ENCODE measurements around the gene ZNF564.
"Not testable (repeated sequence)": the region's sequence is repeated elsewhere in the genome, so short reads cannot be mapped to it uniquely, and the experiment has no call there.

Gene ZNF564

GRCh38 chr19:12551060-12551832 is at the start of gene ZNF564:
TSS of gene ZNF564 (minus strand) at chr19:12551482. CDS start at chr19:12551332, 150 bp downstream.
- peak; percentile 95 for DNase-seq

- no peak for DNase-seq
Measured at GRCh38 chr19:12597594-12597993, 46.3 kb upstream of the ZNF564 start.

- DNase-seq = no peak
Measured at GRCh38 chr19:12596927-12597548, 45.8 kb upstream of the ZNF564 start.

DNA sequence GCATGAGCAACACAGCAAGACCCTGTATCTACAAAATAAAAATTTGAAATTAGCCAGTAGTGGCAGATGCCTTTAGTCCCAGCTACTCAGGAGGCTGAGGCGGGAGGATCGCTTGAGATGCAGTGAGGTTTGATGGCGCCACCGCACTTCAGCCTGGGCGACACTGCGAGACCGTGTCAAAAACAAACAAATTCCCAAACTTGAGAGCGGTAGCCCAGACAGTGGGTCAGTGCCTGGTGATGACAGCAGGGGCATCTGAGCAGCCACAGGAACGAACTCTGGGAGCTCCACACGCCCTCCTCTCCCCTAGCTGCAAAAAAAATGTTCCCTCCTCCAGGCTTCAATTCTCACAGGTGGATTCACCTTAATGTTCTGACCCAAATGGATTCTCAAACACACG is 45.2 kb upstream of the ZNF564 start:
- DNase-seq = no peak

DNA sequence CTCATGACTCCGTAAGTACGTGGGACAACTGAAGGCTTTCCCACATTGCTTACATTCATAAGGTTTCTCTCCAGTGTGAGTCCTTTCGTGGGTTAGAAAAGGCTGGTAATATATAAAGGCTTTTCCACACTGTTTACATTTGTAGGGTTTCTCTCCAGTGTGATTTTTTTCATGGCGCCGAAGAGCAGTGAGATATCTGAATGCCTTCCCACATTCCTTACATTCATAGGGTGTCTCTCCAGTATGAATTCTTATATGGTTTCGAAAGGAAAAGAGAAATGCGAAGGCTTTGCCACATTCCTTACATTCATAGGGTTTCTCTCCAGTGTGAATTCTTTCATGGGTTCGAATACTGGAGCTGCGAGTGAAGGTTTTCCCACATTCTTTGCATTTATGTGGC is 29.8 kb upstream of the ZNF564 start:
- no peak for DNase-seq

- DNase-seq = no peak
Measured at GRCh38 chr19:12580180-12580694, 29.0 kb upstream of the ZNF564 start.

- no peak for DNase-seq
Measured at GRCh38 chr19:12578641-12579040, 27.4 kb upstream of the ZNF564 start.

GRCh38 chr19:12574036-12574435 is 22.8 kb upstream of the ZNF564 start:
- DNase-seq = no peak

DNA sequence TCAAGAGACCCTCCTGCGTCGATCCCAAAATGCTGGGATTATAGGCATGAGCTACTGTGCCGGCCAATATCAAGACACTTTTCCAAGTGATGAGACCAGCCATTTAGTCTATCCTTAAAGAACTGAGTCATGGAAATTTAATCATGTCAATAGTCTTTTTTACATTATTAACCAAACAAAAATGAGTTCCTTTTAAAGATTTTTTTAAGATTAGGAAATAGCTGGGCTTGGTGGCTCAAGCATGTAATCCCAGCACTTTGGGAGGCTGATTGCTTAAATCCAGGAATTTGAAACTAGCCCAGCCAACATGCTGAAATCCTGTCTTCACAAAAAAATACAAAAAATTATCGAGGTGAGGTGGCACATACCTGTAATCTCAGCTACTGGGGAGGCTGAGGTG is 16.7 kb upstream of the ZNF564 start:
- no peak for DNase-seq

DNA sequence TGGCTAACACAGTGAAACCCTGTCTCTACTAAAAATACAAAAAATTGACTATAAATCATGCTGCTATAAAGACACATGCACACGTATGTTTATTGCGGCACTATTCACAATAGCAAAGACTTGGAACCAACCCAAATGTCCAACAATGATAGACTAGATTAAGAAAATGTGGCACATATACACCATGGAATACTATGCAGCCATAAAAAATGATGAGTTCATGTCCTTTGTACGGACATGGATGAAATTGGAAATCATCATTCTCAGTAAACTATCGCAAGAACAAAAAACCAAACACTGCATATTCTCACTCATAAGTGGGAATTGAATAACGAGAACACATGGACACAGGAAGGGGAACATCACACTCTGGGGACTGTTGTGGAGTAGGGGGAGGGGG is 15.1 kb upstream of the ZNF564 start:
- DNase-seq = not testable (repeated sequence)

GRCh38 chr19:12564016-12564664 is 12.9 kb upstream of the ZNF564 start:
- peak; percentile 94 for DNase-seq

- DNase-seq = no peak
Measured at GRCh38 chr19:12555456-12555930, 4.2 kb upstream of the ZNF564 start.

DNA sequence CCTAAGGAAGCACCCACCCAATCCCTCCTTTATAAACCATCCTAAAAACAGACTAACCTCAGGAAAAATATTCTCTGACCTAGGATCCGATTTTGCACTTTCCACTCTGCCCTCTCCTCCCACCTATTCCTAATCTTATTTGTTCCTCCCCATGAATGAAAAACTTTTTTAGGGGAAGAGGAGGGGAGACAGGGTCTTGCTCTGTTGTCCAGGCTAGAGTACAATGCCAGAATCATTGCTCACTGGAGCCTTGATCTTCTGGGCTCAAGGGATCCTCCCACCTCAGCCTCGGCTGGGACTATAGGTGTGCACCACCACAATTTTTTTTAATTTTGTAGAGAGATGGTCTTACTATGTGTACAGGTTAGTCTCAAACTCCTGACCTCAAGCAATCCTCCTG is 4.4 kb downstream of the ZNF564 start:
- no peak for DNase-seq

GRCh38 chr19:12546068-12546467 is 5.2 kb downstream of the ZNF564 start:
- DNase-seq = no peak

GRCh38 chr19:12545267-12545666 is 6.0 kb downstream of the ZNF564 start:
- no peak for DNase-seq

DNA sequence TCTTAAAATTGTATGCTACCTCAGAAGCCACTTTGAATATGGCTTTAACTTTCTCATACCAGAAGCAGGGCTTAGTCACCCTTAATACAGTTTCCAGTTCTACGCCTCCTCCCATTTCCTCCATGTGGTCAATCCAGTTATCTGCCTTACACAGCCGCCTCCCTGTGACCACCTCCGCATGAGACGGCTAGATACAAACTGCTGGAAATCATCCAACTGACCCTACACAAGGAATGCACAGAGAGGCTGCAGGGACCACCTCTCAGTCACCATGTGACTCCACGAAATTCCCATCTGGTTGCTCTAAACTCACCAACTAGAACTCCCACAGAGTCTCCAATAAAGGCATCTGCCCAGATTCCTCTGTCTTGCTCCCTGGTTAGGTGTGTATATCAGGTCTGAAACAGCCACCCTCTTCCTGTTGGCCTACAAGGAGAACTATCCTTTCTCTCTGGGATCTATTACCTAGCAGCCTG is 6.8 kb downstream of the ZNF564 start:
- DNase-seq = no peak

GRCh38 chr19:12543855-12544254 is 7.4 kb downstream of the ZNF564 start:
- no peak for DNase-seq

DNA sequence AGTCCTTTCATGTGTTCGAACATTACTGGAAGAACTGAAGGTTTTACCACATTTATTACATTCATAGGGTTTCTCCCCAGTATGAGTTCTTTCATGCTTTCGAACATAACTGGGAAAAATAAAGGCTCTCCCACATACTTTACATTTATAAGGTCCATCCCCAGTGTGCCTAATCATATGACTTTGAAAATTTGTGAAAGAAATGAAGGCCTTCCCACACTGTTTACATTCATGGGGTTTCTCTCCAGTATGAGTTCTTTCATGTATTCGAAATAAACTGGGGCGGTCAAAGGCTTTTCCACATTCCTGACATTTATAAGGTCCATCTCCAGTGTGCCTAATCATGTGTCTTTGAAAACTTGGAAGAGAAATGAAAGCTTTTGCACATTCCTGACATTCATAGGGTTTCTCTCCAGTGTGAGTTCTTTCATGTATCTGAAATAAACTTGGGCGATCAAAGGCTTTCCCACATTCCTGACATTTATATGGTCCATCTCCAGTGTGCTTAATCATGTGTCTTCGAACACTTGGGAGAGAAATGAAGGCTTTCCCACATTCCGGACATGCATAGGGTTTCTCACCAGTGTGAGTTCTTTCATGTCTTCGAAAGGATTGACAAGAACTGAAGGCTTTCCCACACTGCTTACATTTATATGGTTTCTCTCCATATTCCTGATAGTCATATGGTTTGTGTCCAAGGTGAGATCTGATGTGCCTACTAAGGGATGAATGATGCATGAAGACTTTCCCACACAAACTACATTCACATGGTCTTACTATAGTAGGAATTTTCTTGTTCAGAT is 24.0 kb downstream of the ZNF564 start:
- no peak for DNase-seq

DNA sequence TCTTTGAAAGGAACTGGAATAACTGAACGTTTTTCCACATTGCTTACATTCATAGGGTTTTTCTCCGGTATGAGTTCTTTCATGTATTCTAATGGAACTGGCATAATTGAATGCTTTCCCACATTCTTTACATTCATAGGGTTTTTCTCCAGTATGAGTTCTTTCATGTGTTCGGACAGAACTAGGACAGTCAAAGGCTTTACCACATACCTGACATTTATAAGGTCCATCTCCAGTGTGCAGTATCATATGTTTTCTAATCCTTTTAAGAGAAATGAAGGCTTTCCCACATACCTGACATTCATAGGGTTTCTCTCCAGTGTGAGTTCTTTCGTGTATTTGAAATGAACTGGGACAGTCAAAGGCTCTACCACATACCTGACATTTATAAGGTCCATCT is 24.7 kb downstream of the ZNF564 start:
- no peak for DNase-seq

DNA sequence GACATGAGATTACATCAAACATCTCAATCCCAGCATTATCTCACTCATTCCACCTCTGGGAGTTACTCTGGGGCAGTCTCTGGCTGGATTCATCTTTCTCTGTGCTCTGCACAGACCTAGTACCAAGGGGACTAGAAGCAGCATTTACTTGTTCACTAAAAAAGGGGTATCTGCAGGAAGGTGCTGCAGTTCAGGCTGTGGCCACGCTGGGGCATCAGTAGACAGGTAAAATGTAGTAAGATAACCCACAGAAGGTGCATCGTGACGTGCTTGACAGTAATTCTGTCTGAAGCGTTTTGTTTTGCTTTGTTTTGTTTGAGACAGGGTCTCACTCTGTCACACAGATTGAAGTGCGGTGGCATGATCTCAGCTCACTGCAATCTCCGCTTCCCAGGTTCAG is 29.3 kb downstream of the ZNF564 start:
- no peak for DNase-seq

DNA sequence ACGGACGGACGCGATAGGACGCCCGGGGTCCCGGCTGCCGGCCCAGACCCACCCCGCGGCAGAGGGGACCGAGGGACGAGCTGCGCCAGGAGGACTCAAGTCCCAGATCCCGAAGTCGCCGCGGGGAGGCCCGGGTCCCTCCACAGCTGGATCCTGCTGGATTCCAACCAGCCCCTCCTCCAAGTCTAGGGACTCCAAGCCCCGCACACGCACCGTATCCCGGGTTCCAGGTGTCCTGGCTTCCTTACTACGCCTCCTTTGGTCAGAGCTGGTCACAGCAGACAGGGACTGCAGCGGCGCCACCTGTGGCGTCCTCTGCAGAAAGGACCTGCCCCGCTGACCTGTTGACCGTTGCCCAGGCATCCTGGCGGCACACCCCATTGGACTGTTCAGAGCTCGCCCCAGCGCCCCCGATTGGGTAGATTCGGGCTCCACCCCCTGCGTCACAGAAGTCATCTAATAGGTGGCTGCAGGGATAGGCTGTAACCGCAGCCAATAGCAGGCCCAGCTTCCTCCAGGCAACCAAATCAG is 37.7 kb downstream of the ZNF564 start:
- no peak for DNase-seq

DNA sequence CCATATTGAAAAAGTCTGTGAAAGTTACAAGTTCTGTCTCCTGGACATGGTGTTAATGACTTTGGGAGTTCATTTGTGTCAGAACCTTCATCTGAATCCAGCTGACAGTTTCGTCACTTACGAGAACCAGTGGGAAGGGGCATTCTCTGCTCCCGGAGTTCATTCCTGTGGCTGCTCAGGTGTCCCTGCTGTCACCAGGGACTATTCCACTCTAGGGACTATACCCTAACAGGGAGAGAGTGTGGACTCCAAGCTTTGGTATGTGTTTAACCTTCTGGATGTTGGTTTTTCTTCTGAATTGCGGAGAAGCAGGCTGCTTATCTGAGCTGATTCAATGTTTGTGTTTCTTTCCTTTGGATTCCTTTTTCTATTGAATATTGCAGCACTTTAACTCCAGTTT is 54.2 kb downstream of the ZNF564 start:
- DNase-seq = no peak

DNA sequence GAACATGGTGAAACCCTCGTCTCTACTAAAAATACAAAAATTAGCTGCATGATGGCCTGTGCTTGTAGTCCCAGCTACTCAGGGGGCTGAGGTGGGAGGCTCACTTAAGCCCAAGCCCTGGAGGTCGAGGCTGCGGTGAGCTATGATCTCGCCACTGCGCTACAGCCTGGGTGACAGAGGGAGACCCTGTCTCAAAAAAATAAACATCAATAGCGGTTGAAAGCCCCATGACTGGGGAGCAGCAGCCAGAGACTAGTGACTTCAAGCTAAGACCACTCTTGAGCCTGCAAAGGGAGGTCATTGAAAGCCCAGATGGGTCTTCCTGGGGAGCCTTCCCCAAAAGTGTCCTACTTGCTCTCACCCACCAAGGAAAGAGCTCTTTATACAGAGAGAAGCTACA is 54.8 kb downstream of the ZNF564 start:
- no peak for DNase-seq

Measured in stimulated activated CD4-positive, alpha-beta T cell treated with anti-CD3 and anti-CD28 coated beads, Interleukin-4, amount 100 ng/mL, for 24 hours (primary cell).